GM12892 (cell line): ENCODE data around the gene METTL18.

ENCODE experiments used
- POLR2A ChIP-seq: IDR thresholded peaks from 2 replicates; pipeline ENCODE4 v1.6.1; 2011; ENCODE audit warnings: low read depth, low read length, control low read depth
- POLR2AphosphoS5 ChIP-seq: IDR thresholded peaks from 2 replicates; pipeline ENCODE4 v1.6.1; 2011; ENCODE audit warnings: low read depth, low read length, control low read depth
- TAF1 ChIP-seq: IDR thresholded peaks from 2 replicates; pipeline ENCODE4 v1.6.1; 2011; ENCODE audit warnings: low read depth, mild to moderate bottlenecking, control low read depth, low read length, borderline replicate concordance

DNA sequence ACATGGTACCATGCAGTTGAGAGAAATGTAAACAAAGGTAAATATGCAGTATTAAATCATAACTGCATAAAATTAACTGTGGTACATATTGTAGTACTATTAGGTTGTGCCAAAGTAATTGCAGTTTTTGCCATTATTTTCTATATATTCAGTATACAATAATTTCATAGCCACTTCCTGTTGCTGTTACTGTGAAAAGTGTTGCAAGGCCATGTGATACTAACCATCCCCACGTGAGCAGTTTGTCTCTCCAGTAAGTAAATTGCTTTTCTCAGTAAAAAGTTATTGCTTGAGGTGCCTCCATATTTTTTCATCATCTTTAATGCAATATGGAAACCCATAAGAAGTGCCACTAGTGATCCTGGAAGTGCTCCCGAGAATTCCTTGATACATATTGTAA lies 19.6 kb upstream of the METTL18 start:
- no peak for TF ChIP-seq POLR2A
- no peak for TF ChIP-seq POLR2AphosphoS5
- no peak for TF ChIP-seq TAF1
